Activated naive CD4-positive, alpha-beta T cell treated with anti-CD3 and anti-CD28 coated beads, Interleukin-2, amount 50 U/mL, for 72 hours (primary cell): ENCODE measurements around the gene IKZF2. TPM values are rescaled to one million over a fixed set of nuclear protein-coding genes. Genes with fewer than 3 reads are reported as not detected.

Source experiments
- ATAC-seq, 2 donors: fragments of 150-1000 bp; cut with Tn5 transposase; 2 replicates each; pipeline ENCODE4 v1.10.0; 2021; ENCODE audit warnings: mild to moderate bottlenecking in 2 of 2, moderate library complexity in 2 of 2
- DNase-seq, 2 donors: peaks; one replicate each; pipeline ENCODE4 v3.0.0; 2021 to 2022; ENCODE audit warnings: low spot score in 2 of 2
- H3K27ac Mint-ChIP-seq, 2 donors: one replicate each; pipeline ENCODE4 v1.8.0; 2022; ENCODE audit warnings: mild to moderate bottlenecking in 2 of 2, mixed read lengths in 2 of 2
- H3K36me3 Mint-ChIP-seq, 2 donors: one replicate each; pipeline ENCODE4 v1.8.0; 2022; ENCODE audit warnings: mixed read lengths in 2 of 2
- H3K9me3 Mint-ChIP-seq, 2 donors: one replicate each; pipeline ENCODE4 v1.8.0; 2022; ENCODE audit warnings: mixed read lengths in 2 of 2
- total RNA-seq, 2 donors: library from RNA; stranded (reverse); gene quantifications; one replicate each; pipeline ENCODE4 v1.2.3, GENCODE V29; 2022

The IKZF2 gene
- total RNA-seq, 2 donors from 2014 or later, result 1.8 to 8.9 TPM

DNA sequence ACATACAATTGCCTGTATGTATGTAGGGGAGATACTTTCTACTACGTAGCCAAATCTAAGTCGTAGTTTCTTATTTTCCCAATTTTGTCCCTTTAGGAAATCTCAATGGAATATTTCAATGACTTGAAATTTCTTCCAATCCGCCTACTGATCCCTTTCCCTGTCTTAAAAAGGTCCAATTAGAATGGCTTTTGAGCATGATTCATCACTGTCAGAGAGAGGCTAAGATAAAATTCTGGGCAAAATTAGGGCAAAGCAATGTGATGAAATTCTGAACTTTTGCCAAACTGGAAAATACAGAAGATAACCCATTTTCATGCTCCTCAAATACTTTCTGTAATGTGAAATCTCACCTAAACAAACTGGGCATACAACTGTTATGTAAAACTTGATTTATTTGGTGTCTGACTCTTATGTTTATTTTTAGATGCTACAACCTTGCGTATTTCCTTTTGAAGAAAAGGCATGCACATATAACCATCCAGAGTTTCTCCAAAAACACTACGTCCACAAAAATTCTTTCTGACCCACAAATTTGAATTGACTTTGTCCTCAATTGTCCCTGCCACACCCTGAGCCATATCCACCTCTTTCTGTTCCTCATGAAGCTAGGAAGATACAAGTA lies 147.1 kb downstream of the IKZF2 start:
- H3K27ac Mint-ChIP-seq, result no peak overlapping the region
- no peak for DNase-seq
- no peak for ATAC-seq
- no peaks in the 10 kb centered on the region for H3K9me3 Mint-ChIP-seq
- H3K36me3 Mint-ChIP-seq, result no peaks in the 10 kb centered on the region

GRCh38 chr2:213002383-213002782 lies 149.0 kb downstream of the IKZF2 start:
- Mint-ChIP-seq H3K27ac (no peak overlapping the region), H3K36me3 (no peaks in the 10 kb centered on the region), H3K9me3 (no peaks in the 10 kb centered on the region)
- ATAC-seq (no peak), DNase-seq (no peak)

DNA sequence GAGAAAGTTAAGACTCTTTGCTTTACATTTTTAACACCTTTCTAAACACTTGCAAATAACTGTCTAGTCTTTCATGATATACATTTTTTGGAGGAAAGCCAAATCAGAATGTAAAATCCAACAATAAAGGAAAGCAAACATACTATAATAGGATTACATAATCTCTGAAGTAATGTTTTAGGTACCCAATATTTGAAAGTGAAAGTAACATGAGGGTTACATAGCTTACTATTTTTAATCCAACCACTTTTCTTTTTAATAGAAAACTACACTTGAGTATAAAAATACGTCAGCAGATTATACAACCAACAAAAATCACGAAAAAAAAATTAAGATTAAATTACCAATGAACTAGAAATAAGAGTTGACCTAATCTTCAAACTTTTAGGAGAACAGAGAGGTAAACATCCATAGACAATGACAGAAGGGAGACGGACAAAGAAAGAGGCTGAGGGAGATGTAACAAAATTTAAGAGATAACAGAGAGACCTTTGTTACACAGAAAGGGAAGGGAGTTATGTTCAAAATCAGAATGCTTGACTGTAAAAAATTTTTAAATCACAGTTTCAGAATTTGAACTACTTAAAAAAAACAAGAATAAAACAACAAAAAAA lies 150.0 kb downstream of the IKZF2 start:
- DNase-seq (no peak), ATAC-seq (no peak)
- Mint-ChIP-seq H3K27ac (no peak overlapping the region), H3K9me3 (no peaks in the 10 kb centered on the region), H3K36me3 (no peaks in the 10 kb centered on the region)

DNA sequence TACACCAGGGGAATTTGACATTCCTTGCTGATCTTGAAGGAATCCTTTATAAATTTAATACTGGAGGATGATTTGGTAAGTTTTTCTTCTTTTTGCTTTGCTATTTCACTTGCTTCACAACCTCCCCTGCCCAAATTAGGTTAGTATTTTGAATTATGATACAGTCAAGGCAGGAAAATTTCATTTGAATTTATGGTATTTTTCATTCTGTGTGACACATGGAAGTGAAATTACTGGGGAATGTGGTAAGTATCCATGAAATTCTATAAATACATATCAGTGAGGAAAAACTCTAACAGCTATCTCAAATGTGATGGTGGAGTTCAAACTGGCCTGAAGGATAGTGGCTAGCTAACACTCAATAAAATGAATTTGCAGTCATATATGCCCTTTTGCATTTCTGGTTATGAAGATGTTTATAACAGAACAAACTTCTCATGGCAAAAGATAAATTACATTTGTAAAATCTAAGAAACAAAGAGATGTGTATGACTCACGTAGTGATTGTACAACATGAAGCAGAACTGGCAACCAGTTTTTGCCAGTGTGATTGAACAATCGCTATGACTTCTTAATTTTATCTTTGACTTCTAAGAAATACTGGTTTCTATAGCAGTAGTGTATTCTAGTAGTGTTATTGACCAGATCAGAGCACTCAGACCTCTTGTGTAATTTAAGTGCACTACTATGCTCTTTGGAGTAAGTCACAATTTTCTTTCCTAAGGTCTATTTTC lies 152.6 kb downstream of the IKZF2 start:
- no peak for DNase-seq
- Mint-ChIP-seq H3K36me3 (no peaks in the 10 kb centered on the region), H3K27ac (no peak overlapping the region), H3K9me3 (no peaks in the 10 kb centered on the region)
- ATAC-seq, result peak in 1 of 2 donors; percentile 9

DNA sequence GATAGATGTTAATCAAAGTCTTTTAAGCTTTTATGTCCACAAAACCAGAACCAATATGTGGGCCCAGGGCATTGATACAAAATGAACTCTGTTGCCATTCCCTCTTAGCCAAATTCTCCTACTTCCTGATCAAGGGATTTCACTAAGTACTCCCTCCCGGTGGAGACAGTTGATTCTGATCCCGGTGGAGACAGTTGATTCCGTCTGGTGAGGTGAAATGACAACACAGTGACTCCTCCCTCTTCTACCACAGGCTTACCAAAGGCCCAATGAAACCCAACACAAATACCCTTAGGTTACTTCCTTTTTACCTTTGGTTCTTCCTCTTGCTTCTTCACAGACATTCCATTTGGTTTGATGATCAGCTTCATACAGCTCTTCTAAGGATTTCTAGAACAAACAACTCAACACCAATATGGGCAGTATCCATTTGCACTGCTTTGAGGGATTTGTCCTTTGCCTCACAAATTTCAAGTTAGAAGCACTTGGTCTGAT lies 153.8 kb downstream of the IKZF2 start:
- no peak for ATAC-seq

DNA sequence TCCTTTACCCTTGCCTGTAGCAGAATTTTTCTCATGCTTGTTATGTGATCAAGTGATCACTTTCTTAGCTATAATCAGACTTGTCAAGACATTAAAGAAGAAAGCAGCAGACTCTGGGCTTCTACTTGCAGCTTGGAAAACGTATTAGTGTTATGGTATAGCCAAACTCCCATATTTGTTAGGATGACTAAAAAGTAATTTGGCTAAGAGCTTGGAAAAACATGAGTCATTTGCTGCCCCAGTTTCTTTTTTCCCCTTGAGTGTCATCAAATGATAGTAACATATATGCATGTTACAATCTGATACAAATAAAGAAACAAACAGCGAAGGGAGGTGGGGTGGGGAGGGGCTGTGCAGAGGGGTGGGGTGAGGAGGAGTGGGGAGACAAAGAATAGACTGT lies 155.5 kb downstream of the IKZF2 start:
- Mint-ChIP-seq H3K27ac (no peak overlapping the region), H3K9me3 (peaks cover 0 to 8% of the 10 kb centered on the region in 2 donors), H3K36me3 (no peaks in the 10 kb centered on the region)
- DNase-seq (no peak), ATAC-seq (no peak)

More for the DNA sequence above, 153.8 kb downstream of the IKZF2 start:
- peaks cover 0 to 7% of the 10 kb centered on the region in 2 donors for H3K9me3 Mint-ChIP-seq
- no peak for DNase-seq
- no peaks in the 10 kb centered on the region for H3K36me3 Mint-ChIP-seq
- no peak overlapping the region for H3K27ac Mint-ChIP-seq

DNA sequence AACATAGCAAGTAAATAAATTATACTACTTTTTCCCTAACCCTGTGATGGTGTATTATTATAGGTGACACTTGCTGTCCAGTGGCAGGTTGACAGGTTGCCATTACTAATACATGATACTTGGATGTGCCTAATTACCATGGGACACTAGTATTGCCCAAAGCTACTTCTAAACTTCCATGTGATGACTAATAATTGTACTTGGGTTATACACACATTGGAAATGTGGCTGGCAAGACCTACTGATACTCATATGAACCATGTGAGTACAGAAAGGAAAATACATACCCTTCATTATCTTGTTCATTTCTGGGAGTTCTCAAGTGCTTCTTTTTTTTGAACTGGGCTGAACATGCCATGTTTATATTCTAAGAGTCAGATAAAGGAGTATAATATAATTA lies 156.4 kb downstream of the IKZF2 start:
- Mint-ChIP-seq H3K36me3 (no peaks in the 10 kb centered on the region), H3K27ac (no peak overlapping the region), H3K9me3 (peaks cover 0 to 8% of the 10 kb centered on the region in 2 donors)
- ATAC-seq (no peak), DNase-seq (no peak)

DNA sequence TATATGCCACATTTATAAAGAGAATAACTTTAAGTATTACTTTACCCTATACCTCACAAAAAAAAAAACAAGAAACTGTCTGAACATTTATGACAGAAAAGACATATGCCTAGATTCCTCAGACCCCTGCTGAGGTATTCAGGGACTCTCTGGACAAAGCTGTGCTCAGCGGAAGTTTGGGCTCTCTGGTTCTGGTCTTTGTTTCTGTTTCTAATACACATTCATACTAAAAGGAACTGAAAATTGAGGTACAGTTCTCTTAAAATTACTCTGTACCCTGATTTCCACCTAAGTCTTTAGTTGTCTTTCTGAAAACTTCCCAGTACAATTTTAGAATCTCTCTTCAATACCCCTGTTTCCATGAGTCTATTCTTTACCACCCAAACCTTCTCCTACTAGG lies 160.3 kb downstream of the IKZF2 start:
- no peak overlapping the region for H3K27ac Mint-ChIP-seq
- H3K36me3 Mint-ChIP-seq, result no peaks in the 10 kb centered on the region
- ATAC-seq, result no peak
- DNase-seq, result no peak
- H3K9me3 Mint-ChIP-seq, result peaks cover 0 to 12% of the 10 kb centered on the region in 2 donors

GRCh38 chr2:212990697-212991096 lies 160.7 kb downstream of the IKZF2 start:
- no peaks in the 10 kb centered on the region for H3K36me3 Mint-ChIP-seq
- H3K9me3 Mint-ChIP-seq, result peaks cover 0 to 12% of the 10 kb centered on the region in 2 donors
- ATAC-seq (no peak), DNase-seq (no peak)
- H3K27ac Mint-ChIP-seq, result no peak overlapping the region

GRCh38 chr2:212987492-212987891 lies 163.9 kb downstream of the IKZF2 start:
- DNase-seq, result no peak
- Mint-ChIP-seq H3K27ac (no peak overlapping the region), H3K36me3 (no peaks in the 10 kb centered on the region), H3K9me3 (peaks cover 0 to 5% of the 10 kb centered on the region in 2 donors)
- ATAC-seq, result no peak

DNA sequence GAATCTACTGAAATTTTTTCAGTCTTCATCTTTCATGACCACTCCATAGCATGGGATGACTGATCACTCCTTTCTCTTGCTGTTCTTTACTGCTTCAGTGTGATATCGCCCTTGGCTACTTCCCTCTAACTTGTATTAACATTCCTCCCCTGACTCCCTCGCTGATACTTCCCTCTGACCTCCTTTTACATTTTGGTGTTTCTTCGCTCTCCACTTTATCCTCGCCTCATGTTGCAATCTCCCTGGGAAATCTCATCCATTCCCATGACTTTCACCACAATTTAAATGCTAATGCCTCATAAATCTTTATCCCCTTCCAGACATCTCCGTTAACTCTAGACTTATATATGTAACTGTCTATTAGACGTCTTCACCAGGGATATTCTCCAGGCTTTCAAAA lies 167.3 kb downstream of the IKZF2 start:
- H3K27ac Mint-ChIP-seq, result no peak overlapping the region
- no peak for ATAC-seq
- H3K9me3 Mint-ChIP-seq, result peaks cover 0 to 4% of the 10 kb centered on the region in 2 donors
- H3K36me3 Mint-ChIP-seq, result no peaks in the 10 kb centered on the region
- DNase-seq, result no peak

- DNase-seq, result no peak
- H3K27ac Mint-ChIP-seq, result no peak overlapping the region
- H3K36me3 Mint-ChIP-seq, result no peaks in the 10 kb centered on the region
- peaks cover 4% of the 10 kb centered on the region in 2 donors for H3K9me3 Mint-ChIP-seq
- peak in 1 of 2 donors; percentile 11 for ATAC-seq
Measured at GRCh38 chr2:212979799-212980198, 171.6 kb downstream of the IKZF2 start.

DNA sequence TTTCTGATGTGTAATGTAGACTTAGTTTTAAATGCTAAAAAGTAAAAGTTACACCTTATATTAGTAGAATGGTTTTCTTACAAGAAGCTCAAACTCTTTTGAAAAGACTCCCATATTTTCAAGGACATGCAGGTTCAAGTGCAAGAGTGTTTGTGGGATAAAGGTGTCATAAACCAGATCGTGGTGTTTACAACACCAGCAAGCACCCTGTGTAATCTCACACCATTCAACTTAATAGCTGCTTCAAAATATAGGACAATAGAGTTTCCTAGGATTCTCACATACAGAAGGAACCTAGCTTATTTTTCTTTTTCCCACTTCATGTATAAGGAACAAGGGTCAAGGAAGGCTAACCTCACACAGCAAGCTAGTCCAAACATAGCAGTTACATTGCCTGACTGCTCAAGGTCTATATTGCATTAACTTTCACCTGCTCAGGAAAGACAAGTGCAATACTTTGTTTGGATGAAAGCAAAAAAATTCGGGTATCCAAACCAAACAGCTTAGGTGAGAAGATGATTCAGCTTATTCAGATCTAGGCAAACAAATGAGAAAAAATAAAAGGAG lies 172.3 kb downstream of the IKZF2 start:
- DNase-seq, result no peak
- Mint-ChIP-seq H3K27ac (no peak overlapping the region), H3K9me3 (peaks cover 4% of the 10 kb centered on the region in 2 donors), H3K36me3 (no peaks in the 10 kb centered on the region)
- ATAC-seq, result no peak

DNA sequence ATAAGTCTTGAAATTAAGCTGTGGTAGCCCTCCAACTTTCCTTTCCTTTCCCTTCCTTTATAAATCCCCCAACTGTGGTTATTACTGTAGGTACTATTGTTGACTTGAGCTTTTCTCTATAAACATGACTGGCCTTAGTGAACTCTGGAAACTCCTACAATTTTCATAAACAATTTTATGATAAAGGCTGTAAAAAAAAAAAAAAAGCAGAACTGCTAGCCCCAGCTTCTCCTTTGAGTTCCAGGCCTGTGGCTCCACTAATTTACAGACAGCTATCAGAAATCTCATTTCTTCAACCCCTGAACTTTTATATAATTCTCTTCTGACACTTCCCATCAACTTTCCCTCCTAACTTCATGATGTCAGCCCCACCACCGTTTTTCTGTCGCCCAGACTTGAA lies 174.3 kb downstream of the IKZF2 start:
- Mint-ChIP-seq H3K9me3 (peaks cover 4% of the 10 kb centered on the region in 2 donors), H3K36me3 (no peaks in the 10 kb centered on the region), H3K27ac (no peak overlapping the region)
- no peak for DNase-seq
- no peak for ATAC-seq

- DNase-seq (no peak), ATAC-seq (no peak)
- H3K27ac Mint-ChIP-seq, result peak overlapping the region in 1 of 2 donors; percentile 10
- H3K9me3 Mint-ChIP-seq, result peaks cover 4% of the 10 kb centered on the region in 2 donors
- H3K36me3 Mint-ChIP-seq, result no peaks in the 10 kb centered on the region
Measured at GRCh38 chr2:212975333-212975732, 176.1 kb downstream of the IKZF2 start.

- H3K27ac Mint-ChIP-seq, result no peak overlapping the region
- H3K36me3 Mint-ChIP-seq, result no peaks in the 10 kb centered on the region
- H3K9me3 Mint-ChIP-seq, result peaks cover 4% of the 10 kb centered on the region in 2 donors
- ATAC-seq (no peak), DNase-seq (no peak)
Measured at GRCh38 chr2:212974692-212975091, 176.7 kb downstream of the IKZF2 start.

DNA sequence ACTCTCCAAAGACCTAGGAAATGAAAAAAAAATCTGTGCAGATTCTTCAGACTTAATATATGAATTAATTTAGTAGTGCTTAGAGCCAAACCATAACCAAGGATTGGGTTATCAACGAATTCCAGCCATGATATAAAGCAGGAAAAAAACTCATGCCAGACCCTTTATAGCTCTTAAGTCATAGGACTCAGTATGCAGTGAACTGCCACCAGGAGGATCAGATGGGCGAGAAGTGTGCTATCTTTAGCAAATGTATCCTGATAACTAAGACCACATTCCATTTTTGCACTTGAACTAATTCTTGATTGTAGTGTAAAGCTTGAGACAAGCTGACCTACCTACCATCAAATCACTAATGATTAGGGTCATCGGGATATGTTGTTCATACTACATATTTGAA lies 178.1 kb downstream of the IKZF2 start:
- no peak for ATAC-seq
- no peak for DNase-seq
- Mint-ChIP-seq H3K9me3 (peaks cover 4% of the 10 kb centered on the region in 2 donors), H3K27ac (no peak overlapping the region), H3K36me3 (no peaks in the 10 kb centered on the region)
